Neural progenitor cell (in vitro differentiated cells): ENCODE measurements around the gene ERCC5. TPM values are rescaled to one million over a fixed set of nuclear protein-coding genes. Genes with fewer than 3 reads are reported as not detected.

ENCODE experiments used
- DNase-seq: peaks from one replicate; pipeline ENCODE4 v3.0.0-alpha.2; 2016; ENCODE audit warnings: low spot score
- H2AFZ ChIP-seq: fragments of 200-600 bp; sonication (generic); replicated peaks from 2 replicates; pipeline ENCODE4 v1.6.1; 2016; ENCODE audit warnings: antibody characterized with exemption
- H3F3A ChIP-seq: fragments of 200-600 bp; sonication (generic); 2 replicates; pipeline ENCODE4 v1.6.1; 2016; ENCODE audit warnings: antibody characterized with exemption, low read depth
- H3K27ac ChIP-seq: fragments of 200-600 bp; sonication (generic); 2 replicates; pipeline ENCODE4 v1.5.1; 2016; ENCODE audit warnings: mild to moderate bottlenecking
- H3K27me3 ChIP-seq: fragments of 200-600 bp; sonication (generic); 2 replicates; pipeline ENCODE4 v1.6.1; 2016; ENCODE audit warnings: mild to moderate bottlenecking, moderate library complexity
- H3K36me3 ChIP-seq: fragments of 200-600 bp; sonication (generic); 2 replicates; pipeline ENCODE4 v1.5.1; 2016
- H3K4me1 ChIP-seq: fragments of 200-600 bp; sonication (generic); 2 replicates; pipeline ENCODE4 v1.6.1; 2016; ENCODE audit warnings: mixed run types
- H3K4me2 ChIP-seq: fragments of 200-600 bp; sonication (generic); 2 replicates; pipeline ENCODE4 v1.6.1; 2016
- H3K4me3 ChIP-seq: fragments of 200-600 bp; sonication (generic); 2 replicates; pipeline ENCODE4 v1.5.1; 2016
- H3K79me2 ChIP-seq: fragments of 200-600 bp; sonication (generic); 2 replicates; pipeline ENCODE4 v1.6.1; 2016; ENCODE audit warnings: low read depth
- H3K9ac ChIP-seq: fragments of 200-600 bp; sonication (generic); 2 replicates; pipeline ENCODE4 v1.6.1; 2016
- H3K9me3 ChIP-seq: fragments of 200-600 bp; sonication (generic); 2 replicates; pipeline ENCODE4 v1.5.1; 2016; ENCODE audit warnings: low read depth
- H4K20me1 ChIP-seq: fragments of 200-600 bp; sonication (generic); 2 replicates; pipeline ENCODE4 v1.6.1; 2016; ENCODE audit warnings: low read depth
- H3K27ac Mint-ChIP-seq: 3 replicates; pipeline ENCODE4 v1.8.0; 2021; ENCODE audit warnings: mixed read lengths
- H3K27me3 Mint-ChIP-seq: 2 replicates; pipeline ENCODE4 v1.8.0; 2022; ENCODE audit warnings: low read depth, mild to moderate bottlenecking, inconsistent platforms, moderate library complexity, mixed read lengths; ENCODE audit not compliant: insufficient read depth
- H3K36me3 Mint-ChIP-seq: 3 replicates; pipeline ENCODE4 v1.8.0; 2021; ENCODE audit warnings: mixed read lengths
- H3K4me1 Mint-ChIP-seq: 3 replicates; pipeline ENCODE4 v1.8.0; 2021; ENCODE audit warnings: mixed read lengths
- H3K4me3 Mint-ChIP-seq: 3 replicates; pipeline ENCODE4 v1.8.0; 2021; ENCODE audit warnings: mild to moderate bottlenecking, moderate library complexity, mixed read lengths
- H3K9me3 Mint-ChIP-seq: 3 replicates; pipeline ENCODE4 v1.8.0; 2020; ENCODE audit warnings: mixed read lengths
- CTCF ChIP-seq: fragments of 200-600 bp; sonication (generic); IDR thresholded peaks from 2 replicates; pipeline ENCODE4 v1.5.1; 2017; ENCODE audit warnings: antibody characterized with exemption, mild to moderate bottlenecking
- EZH2 ChIP-seq: fragments of 200-600 bp; sonication (generic); IDR thresholded peaks from 2 replicates; pipeline ENCODE4 v1.6.1; 2017; ENCODE audit warnings: antibody characterized with exemption, mild to moderate bottlenecking, moderate library complexity
- EZH2phosphoT487 ChIP-seq: fragments of 200-600 bp; sonication (generic); IDR thresholded peaks from 2 replicates; pipeline ENCODE4 v1.6.1; 2017; ENCODE audit warnings: antibody characterized with exemption
- total RNA-seq: library from RNA; depleted of rRNA; stranded (reverse); fragments of >200 nt; gene quantifications from 2 replicates; pipeline ENCODE4 v1.2.3, GENCODE V29; 2015; ENCODE audit warnings: low replicate concordance

ERCC5 gene
- total RNA-seq, 1 donor from 2014 or later = 35.1 TPM

- peaks cover 8% of the 10 kb centered on the region for H3K9me3 Mint-ChIP-seq
- TF ChIP-seq EZH2 (no peak), EZH2phosphoT487 (no peak), CTCF (no peak)
- peaks cover 5% of the 10 kb centered on the region for H3K4me1 ChIP-seq
- H3K4me3 ChIP-seq = no peak overlapping the region
- no peaks in the 10 kb centered on the region for H3K79me2 ChIP-seq
- no peaks in the 10 kb centered on the region for H3K27me3 ChIP-seq
- no peak overlapping the region for H3K27ac ChIP-seq
- peaks cover 8% of the 10 kb centered on the region for H3K4me1 Mint-ChIP-seq
- H3K9ac ChIP-seq = no peak overlapping the region
- H3K27ac Mint-ChIP-seq = no peak overlapping the region
- no peak overlapping the region for H2AFZ ChIP-seq
- H3F3A ChIP-seq = no peaks in the 10 kb centered on the region
- H3K9me3 ChIP-seq = peaks cover 6% of the 10 kb centered on the region
- H3K4me2 ChIP-seq = no peak overlapping the region
- no peaks in the 10 kb centered on the region for H3K36me3 Mint-ChIP-seq
- no peaks in the 10 kb centered on the region for H3K36me3 ChIP-seq
- peaks cover 6% of the 10 kb centered on the region for H3K27me3 Mint-ChIP-seq
- H4K20me1 ChIP-seq = no peaks in the 10 kb centered on the region
- no peak overlapping the region for H3K4me3 Mint-ChIP-seq
- no peak for DNase-seq
Measured at GRCh38 chr13:102917019-102917418, 71.2 kb downstream of the ERCC5 start.

GRCh38 chr13:102922184-102922583 is 76.4 kb downstream of the ERCC5 start:
- no peak overlapping the region for H3K4me3 ChIP-seq
- H3K27me3 Mint-ChIP-seq = peaks cover 3% of the 10 kb centered on the region
- no peak overlapping the region for H3K4me3 Mint-ChIP-seq
- H3K4me1 ChIP-seq = no peaks in the 10 kb centered on the region
- no peaks in the 10 kb centered on the region for H3K4me1 Mint-ChIP-seq
- no peaks in the 10 kb centered on the region for H3K36me3 Mint-ChIP-seq
- H2AFZ ChIP-seq = no peak overlapping the region
- H3K27me3 ChIP-seq = no peaks in the 10 kb centered on the region
- H3K79me2 ChIP-seq = no peaks in the 10 kb centered on the region
- no peak overlapping the region for H3K27ac ChIP-seq
- H3K9me3 Mint-ChIP-seq = peaks cover 14% of the 10 kb centered on the region
- H3K36me3 ChIP-seq = no peaks in the 10 kb centered on the region
- H4K20me1 ChIP-seq = no peaks in the 10 kb centered on the region
- H3K9ac ChIP-seq = no peak overlapping the region
- H3F3A ChIP-seq = no peaks in the 10 kb centered on the region
- peaks cover 6% of the 10 kb centered on the region for H3K9me3 ChIP-seq
- no peak for DNase-seq
- H3K4me2 ChIP-seq = no peak overlapping the region
- no peak overlapping the region for H3K27ac Mint-ChIP-seq
- TF ChIP-seq CTCF = no peak
- no peak for TF ChIP-seq EZH2phosphoT487
- TF ChIP-seq EZH2 = no peak

Other genes with a start within 250 kb of the ERCC5 start
- 71.8 and 137 TPM in 2 replicates for gene TPP2, start 249.0 kb upstream of the ERCC5 start, total RNA-seq
- not detected in 2 replicates for gene METTL21C, start 151.0 kb upstream of the ERCC5 start, total RNA-seq
- 16.4 and 38.9 TPM in 2 replicates for gene TEX30, start 72.2 kb upstream of the ERCC5 start, total RNA-seq
- gene POGLUT2, start 47.1 kb upstream of the ERCC5 start, total RNA-seq = 18.6 and 33.5 TPM in 2 replicates
- 13.6 and 15.7 TPM in 2 replicates for gene BIVM, start 46.9 kb upstream of the ERCC5 start, total RNA-seq
- gene SLC10A2, start 220.4 kb downstream of the ERCC5 start, total RNA-seq = not detected in 2 replicates